Skeletal muscle tissue (tissue), 4 donors: Measurements from ENCODE around the gene LRRC58. TPM values are rescaled to one million over a fixed set of nuclear protein-coding genes. Genes with fewer than 3 reads are reported as not detected.
"Not testable (repeated sequence)": the region's sequence is repeated elsewhere in the genome, so short reads cannot be mapped to it uniquely, and the experiment has no call there.

Experiments used
- H3K27ac ChIP-seq: one replicate; pipeline ENCODE4 v1.7.0; 2013; ENCODE audit warnings: mild to moderate bottlenecking, low read depth, low read length, inconsistent platforms
- H3K27me3 ChIP-seq, 3 donors: one replicate each; pipeline ENCODE4 v1.7.0; 2013; ENCODE audit warnings: low read length in 3 of 3; ENCODE audit not compliant: control insufficient read depth in 3 of 3, insufficient read depth in 3 of 3
- H3K36me3 ChIP-seq, 3 donors: one replicate each; pipeline ENCODE4 v1.7.0; 2013; ENCODE audit warnings: low read length in 3 of 3; ENCODE audit not compliant: control insufficient read depth in 3 of 3, insufficient read depth in 3 of 3
- H3K4me1 ChIP-seq, 3 donors: one replicate each; pipeline ENCODE4 v1.7.0; 2013; ENCODE audit warnings: low read length in 3 of 3, mild to moderate bottlenecking in 3 of 3; ENCODE audit not compliant: control insufficient read depth in 3 of 3, insufficient read depth in 3 of 3
- H3K4me3 ChIP-seq, 3 donors: one replicate each; pipeline ENCODE4 v1.7.0; 2013; ENCODE audit warnings: low read length in 3 of 3
- H3K9ac ChIP-seq, 3 donors: one replicate each; pipeline ENCODE4 v1.7.0; 2013; ENCODE audit warnings: low read length in 3 of 3, mild to moderate bottlenecking in 3 of 3, moderate library complexity in 2 of 3, low read depth in 1 of 3
- H3K9me3 ChIP-seq, 3 donors: one replicate each; pipeline ENCODE4 v1.7.0; 2013; ENCODE audit warnings: low read length in 3 of 3; ENCODE audit not compliant: control insufficient read depth in 3 of 3
- total RNA-seq: library from RNA; depleted of rRNA; stranded (reverse); fragments of >200 nt; gene quantifications from one replicate; pipeline ENCODE4 v1.2.3, GENCODE V29; 2014
- donor health status: Osteomylitis.

Gene LRRC58
- 14.1 TPM for total RNA-seq

DNA sequence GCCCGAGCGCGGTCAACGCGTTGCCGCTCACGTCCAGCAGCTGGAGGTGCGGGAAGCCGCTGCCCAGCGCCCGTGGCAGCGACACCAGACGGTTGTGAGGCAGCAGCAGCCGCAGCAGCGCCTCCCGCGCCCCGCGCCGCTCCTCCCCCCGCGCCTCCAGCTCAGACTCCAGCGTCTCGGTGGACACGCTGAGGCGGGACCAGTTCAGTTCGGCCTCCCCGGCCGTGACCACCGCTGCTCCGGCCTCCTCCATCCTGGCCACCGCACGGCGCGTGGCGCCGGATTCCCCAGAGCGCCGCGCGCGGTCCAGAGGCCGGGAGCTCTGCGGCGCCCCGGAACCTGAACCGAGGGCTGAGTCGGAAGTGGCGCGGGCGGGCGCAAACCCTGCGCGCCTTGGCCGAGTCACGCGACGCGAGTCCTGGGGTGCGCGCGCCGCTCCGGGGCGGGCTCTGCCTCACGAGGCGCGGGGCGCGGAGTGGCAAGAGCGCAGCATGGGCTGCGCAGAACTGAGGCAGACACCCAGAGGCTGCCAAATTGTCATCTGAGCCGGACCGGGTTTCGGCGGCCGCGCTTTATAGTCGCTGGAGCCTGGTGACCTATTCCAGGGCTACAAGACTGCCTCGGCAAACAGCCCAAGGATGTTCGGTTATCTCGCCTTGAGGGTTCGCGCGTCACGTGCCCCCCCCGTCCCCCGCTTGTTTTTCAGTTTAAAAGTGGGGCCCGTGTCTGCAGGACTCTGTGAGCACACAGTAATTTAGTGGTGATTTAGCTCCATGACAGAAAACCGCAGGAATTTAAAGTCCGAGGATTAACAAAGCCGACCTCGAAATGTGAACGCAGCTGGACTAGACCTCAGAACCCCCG is at the start of gene LRRC58:
LRRC58 (minus strand) TSS at position 364 of the 864 bp plus-strand sequence; CDS start at position 253, 111 bp downstream.
- H3K9ac ChIP-seq: peak within 1 kb of the TSS; percentile 86 to 92 (median 87)
- peak within 1 kb of the TSS; percentile 86 for H3K27ac ChIP-seq
- peak within 1 kb of the TSS; percentile 87 to 94 (median 88) for H3K4me3 ChIP-seq
- H3K27me3 ChIP-seq: no peaks in the 10 kb centered on the region
- peaks cover 8 to 12% (median 8%) of the 10 kb centered on the region in 3 donors for H3K4me1 ChIP-seq
- H3K9me3 ChIP-seq: no peaks in the 10 kb centered on the region
- peaks cover 0 to 3% (median 0%) of the 10 kb centered on the region in 3 donors for H3K36me3 ChIP-seq

DNA sequence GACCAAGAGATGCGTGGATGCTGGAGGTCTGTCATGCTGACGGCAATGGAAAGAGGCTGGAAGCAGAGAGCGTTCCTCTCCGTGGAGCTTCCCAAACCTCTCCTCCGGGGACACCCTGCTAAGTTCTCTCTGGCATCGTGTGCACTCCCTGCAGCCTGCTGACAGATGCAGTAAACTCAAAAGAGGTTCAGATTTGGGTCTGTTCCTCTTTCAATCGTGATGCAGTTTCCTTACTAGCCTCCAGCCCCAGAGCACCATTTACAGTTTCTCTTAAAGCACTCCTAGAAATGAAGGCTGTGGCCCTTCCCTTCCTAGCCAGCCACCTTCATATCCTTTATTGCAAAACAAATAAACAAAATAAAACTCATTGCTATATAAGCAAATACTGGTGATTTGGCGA is 47.3 kb upstream of the LRRC58 start:
- Histone ChIP-seq H3K27ac (no peak overlapping the region), H3K9me3 (no peaks in the 10 kb centered on the region), H3K9ac (no peak overlapping the region), H3K27me3 (no peaks in the 10 kb centered on the region), H3K4me3 (no peak overlapping the region), H3K36me3 (peaks cover 14 to 52% (median 23%) of the 10 kb centered on the region in 3 donors), H3K4me1 (no peaks in the 10 kb centered on the region)

DNA sequence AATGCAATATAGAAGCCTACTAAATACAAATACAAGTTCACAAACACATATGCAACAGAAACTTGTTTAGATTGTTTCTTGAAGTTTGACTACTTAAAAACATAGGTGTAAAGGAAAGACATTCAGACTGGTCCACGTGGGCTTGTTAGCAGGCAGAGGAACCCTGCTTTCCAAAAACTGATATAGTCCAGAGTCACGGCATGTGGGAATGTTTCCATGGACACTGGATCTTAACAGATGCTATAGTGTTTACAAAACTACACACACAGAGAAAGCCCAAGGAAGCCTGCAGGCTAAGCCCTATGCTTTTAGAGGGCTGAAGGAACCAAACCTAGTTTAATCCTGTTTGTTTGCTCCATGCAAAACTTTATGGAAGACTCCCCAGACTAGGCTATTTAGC is 45.2 kb upstream of the LRRC58 start:
- Histone ChIP-seq H3K27me3 (no peaks in the 10 kb centered on the region), H3K4me3 (no peak overlapping the region), H3K36me3 (peaks cover 4 to 31% (median 12%) of the 10 kb centered on the region in 3 donors), H3K4me1 (no peaks in the 10 kb centered on the region), H3K9me3 (no peaks in the 10 kb centered on the region), H3K9ac (no peak overlapping the region), H3K27ac (no peak overlapping the region)

DNA sequence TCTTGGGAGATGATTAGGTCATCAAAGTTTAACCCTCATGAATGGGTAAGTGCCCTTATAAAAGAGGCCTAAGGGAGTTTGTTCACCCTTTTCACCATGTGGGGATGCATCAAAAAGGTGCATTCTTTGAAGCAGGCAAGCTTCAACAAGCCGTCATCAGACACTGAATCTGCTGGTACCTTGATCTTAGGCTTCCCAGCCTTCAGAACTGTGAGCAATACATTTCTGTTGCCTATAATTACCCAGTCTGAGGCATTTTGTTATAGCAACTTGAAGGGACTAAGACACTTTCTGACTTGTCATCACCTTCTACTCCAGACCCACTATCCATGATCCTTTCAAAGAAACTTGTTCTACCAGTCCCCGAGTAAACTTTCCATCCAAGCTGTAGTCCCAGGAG is 44.6 kb upstream of the LRRC58 start:
- H3K4me1 ChIP-seq: no peaks in the 10 kb centered on the region
- H3K27me3 ChIP-seq: no peaks in the 10 kb centered on the region
- no peaks in the 10 kb centered on the region for H3K9me3 ChIP-seq
- H3K9ac ChIP-seq: no peak overlapping the region
- H3K27ac ChIP-seq: no peak overlapping the region
- no peak overlapping the region for H3K4me3 ChIP-seq
- H3K36me3 ChIP-seq: peaks cover 4 to 26% (median 11%) of the 10 kb centered on the region in 3 donors

DNA sequence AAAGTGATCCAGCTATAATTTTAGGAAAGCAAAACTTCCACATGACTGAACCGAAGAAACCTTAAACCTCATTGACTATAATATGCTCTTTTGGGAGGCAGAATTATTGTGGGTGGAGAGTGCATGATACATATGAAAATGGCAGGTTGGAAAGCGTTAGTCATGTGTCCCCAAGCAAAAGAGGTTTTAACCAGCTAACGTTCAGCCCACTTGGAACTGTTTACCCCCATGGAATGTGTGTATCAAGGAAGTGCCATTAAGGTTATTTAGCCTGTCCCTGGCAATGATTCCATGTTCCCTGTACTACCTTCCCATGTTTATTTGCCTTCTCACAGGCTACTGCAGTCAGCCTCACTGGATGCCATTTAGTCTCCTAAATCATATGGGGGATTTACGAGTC is 44.1 kb upstream of the LRRC58 start:
- Histone ChIP-seq H3K4me3 (no peak overlapping the region), H3K27me3 (no peaks in the 10 kb centered on the region), H3K4me1 (no peaks in the 10 kb centered on the region), H3K9me3 (no peaks in the 10 kb centered on the region), H3K27ac (no peak overlapping the region), H3K9ac (no peak overlapping the region), H3K36me3 (peaks cover 4 to 23% (median 8%) of the 10 kb centered on the region in 3 donors)

DNA sequence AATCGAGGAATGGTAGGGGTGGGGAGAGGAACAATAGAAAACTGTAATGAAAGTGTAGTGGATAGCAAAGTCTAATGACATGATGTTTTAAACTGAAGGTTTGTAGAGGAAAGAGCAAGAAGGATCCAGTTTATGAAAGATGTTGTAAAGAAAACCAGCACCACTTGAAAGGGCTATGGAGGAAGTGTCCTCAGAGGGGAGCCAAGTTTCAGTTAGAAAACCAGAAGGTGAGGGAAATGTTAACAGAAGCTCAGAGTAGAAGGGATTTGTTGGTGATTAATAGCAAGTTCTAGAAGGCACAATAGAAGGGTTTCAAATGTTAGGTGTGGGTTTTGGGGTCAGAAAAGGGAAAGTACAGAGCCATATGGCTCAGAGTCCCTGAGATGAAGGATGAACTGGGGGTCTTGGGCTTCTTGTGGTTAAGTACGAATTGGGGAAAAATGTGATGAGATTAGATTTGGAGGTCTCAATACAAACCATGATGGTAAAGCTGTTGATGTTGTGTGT is 33.8 kb upstream of the LRRC58 start:
- Histone ChIP-seq H3K27me3 (no peaks in the 10 kb centered on the region), H3K4me3 (no peak overlapping the region), H3K9ac (no peak overlapping the region), H3K4me1 (no peaks in the 10 kb centered on the region), H3K9me3 (no peaks in the 10 kb centered on the region), H3K36me3 (no peaks in the 10 kb centered on the region), H3K27ac (no peak overlapping the region)

DNA sequence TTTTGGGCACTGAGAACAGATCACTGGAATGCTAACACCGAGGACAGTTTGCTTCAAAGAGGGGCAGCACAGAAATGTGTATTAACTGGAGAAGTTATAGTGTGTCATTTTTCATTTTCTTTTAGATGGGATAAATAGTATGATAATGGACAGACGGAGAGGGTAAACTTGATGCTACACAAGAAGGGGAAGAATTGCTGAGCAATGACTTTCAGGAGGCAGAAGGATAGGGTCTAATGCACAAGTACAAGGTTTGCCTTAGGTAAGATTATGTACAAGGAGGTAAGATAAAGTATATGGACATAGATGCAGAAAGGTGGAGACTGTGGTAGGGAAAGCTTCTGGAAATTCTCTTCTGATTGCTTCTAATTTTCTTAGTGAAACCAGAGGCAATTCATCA is 32.3 kb upstream of the LRRC58 start:
- Histone ChIP-seq H3K9ac (no peak overlapping the region), H3K27ac (no peak overlapping the region), H3K4me1 (no peaks in the 10 kb centered on the region), H3K9me3 (no peaks in the 10 kb centered on the region), H3K4me3 (no peak overlapping the region), H3K36me3 (no peaks in the 10 kb centered on the region), H3K27me3 (no peaks in the 10 kb centered on the region)

DNA sequence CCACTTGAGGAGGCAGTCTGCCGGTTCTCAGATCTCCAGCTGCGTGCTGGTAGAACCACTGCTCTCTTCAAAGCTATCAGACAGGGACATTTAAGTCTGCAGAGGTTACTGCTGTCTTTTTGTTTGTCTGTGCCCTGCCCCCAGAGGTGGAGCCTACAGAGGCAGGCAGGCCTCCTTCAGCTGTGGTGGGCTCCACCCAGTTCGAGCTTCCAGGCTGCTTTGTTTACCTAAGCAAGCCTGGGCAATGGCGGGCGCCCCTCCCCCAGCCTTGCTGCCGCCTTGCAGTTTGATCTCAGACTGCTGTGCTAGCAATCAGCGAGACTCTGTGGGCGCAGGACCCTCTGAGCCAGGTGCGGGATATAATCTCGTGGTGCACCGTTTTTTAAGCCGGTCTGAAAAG is 28.8 kb upstream of the LRRC58 start:
- not testable (repeated sequence) for H3K4me1 ChIP-seq, H3K27me3 ChIP-seq, H3K9ac ChIP-seq, H3K36me3 ChIP-seq, H3K9me3 ChIP-seq, H3K4me3 ChIP-seq, H3K27ac ChIP-seq

DNA sequence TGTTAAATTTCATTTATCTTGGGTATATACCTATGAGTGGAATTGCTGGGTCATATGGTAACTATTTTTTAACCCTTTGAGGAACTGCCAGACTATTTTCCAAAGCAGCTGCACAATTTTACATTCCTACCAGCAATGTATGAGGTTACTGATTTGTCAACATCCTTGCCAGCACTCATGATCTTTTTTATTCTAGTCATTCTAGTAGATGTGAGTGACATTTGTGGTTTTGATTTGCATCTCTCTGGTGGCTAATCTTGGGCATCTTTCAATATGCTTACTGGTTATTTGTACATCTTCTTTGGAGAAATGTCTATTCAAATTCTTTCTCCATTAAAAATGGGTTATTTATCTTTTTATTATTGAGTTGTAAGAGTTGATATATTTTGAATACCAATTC is 21.3 kb upstream of the LRRC58 start:
- no peaks in the 10 kb centered on the region for H3K4me1 ChIP-seq
- H3K27ac ChIP-seq: no peak overlapping the region
- H3K27me3 ChIP-seq: no peaks in the 10 kb centered on the region
- no peak overlapping the region for H3K4me3 ChIP-seq
- no peaks in the 10 kb centered on the region for H3K9me3 ChIP-seq
- H3K9ac ChIP-seq: no peak overlapping the region
- no peaks in the 10 kb centered on the region for H3K36me3 ChIP-seq

DNA sequence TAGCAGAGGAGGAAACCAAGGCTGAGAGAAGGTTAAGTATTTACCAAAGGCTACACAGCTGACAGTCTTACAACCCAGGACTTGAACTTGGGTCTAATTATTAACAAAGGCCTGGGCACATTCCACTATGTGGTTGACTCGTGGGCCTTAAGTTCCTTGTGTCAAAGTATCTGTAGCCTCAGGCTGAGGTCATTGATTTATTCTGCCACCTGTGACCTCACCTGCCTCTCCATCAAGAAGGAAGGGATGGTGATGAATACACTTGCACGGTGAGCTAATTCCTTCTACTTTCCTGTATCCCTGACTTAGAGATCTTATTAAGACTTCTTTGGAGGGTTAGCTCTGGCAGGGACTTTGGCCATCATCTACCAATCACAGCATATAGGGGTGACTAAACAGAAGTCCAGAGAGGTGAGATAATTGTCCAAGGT is 19.9 kb upstream of the LRRC58 start:
- no peaks in the 10 kb centered on the region for H3K4me1 ChIP-seq

More for the DNA sequence above, 19.9 kb upstream of the LRRC58 start:
- no peak overlapping the region for H3K27ac ChIP-seq
- no peak overlapping the region for H3K4me3 ChIP-seq
- no peaks in the 10 kb centered on the region for H3K9me3 ChIP-seq
- H3K36me3 ChIP-seq: no peaks in the 10 kb centered on the region
- H3K9ac ChIP-seq: no peak overlapping the region
- H3K27me3 ChIP-seq: no peaks in the 10 kb centered on the region
